PC-3 (cell line): Measurements from ENCODE around the gene VPS54. TPM values are rescaled to one million over a fixed set of nuclear protein-coding genes. Genes with fewer than 3 reads are reported as not detected.

Experiments
- ATAC-seq: fragments of 200-7000 bp; cut with Tn5 transposase; 2 replicates; pipeline ENCODE4 v1.9.1; 2020; ENCODE audit warnings: mild to moderate bottlenecking, moderate library complexity
- BruUV-seq: library from RNA; stranded (reverse); fragments of 400-500 nt; replicated peaks from 2 replicates; lab custom pipeline; 2021; lab: Mats Ljungman, UMichigan
- CTCF ChIA-PET: fragments of 300-600 bp; sonication (Branson Sonifier 250); formaldehyde crosslinking; loops from one replicate; lab custom pipeline; 2022; ENCODE audit warnings: antibody characterized with exemption; lab: Charles Lee
- POLR2A ChIA-PET: fragments of 300-600 bp; sonication (Branson Sonifier 250); formaldehyde crosslinking; loops from one replicate; lab custom pipeline; 2022; ENCODE audit warnings: antibody characterized with exemption; ENCODE audit not compliant: unreplicated experiment; lab: Charles Lee
- DNase-seq: peaks from one replicate; pipeline ENCODE4 v3.0.0-alpha.2; 2015
- H2AFZ ChIP-seq: fragments of 300-600 bp; sonication (generic); 2 replicates; pipeline ENCODE4 v1.6.0; 2016; ENCODE audit warnings: antibody characterized with exemption, low read length
- H3F3A ChIP-seq: fragments of 300-600 bp; sonication (generic); one replicate; pipeline ENCODE4 v1.6.0; 2017; ENCODE audit warnings: antibody characterized with exemption, low read length, control low read depth, mild to moderate bottlenecking; ENCODE audit not compliant: unreplicated experiment
- H3K27ac ChIP-seq: fragments of 300-600 bp; sonication (generic); 2 replicates; pipeline ENCODE4 v1.5.1; 2016; ENCODE audit warnings: mild to moderate bottlenecking, low read length
- H3K27me3 ChIP-seq: fragments of 300-600 bp; sonication (generic); 2 replicates; pipeline ENCODE4 v1.6.1; 2016; ENCODE audit warnings: low read length, mixed read lengths
- H3K36me3 ChIP-seq: fragments of 300-600 bp; sonication (generic); 2 replicates; pipeline ENCODE4 v1.6.1; 2016; ENCODE audit warnings: low read depth, mixed run types, low read length, mixed read lengths
- H3K4me1 ChIP-seq: fragments of 300-600 bp; sonication (generic); 2 replicates; pipeline ENCODE4 v1.5.1; 2016; ENCODE audit warnings: low read length; ENCODE audit not compliant: insufficient read depth
- H3K4me2 ChIP-seq: fragments of 300-600 bp; sonication (generic); 2 replicates; pipeline ENCODE4 v1.6.0; 2016; ENCODE audit warnings: low read length
- H3K4me3 ChIP-seq: fragments of 300-600 bp; sonication (generic); 2 replicates; pipeline ENCODE4 v1.5.1; 2016; ENCODE audit warnings: mild to moderate bottlenecking, low read length, mixed read lengths
- H3K79me2 ChIP-seq: fragments of 300-600 bp; sonication (generic); 2 replicates; pipeline ENCODE4 v1.6.1; 2017; ENCODE audit warnings: low read length, mixed read lengths
- H3K9ac ChIP-seq: fragments of 300-600 bp; sonication (generic); 2 replicates; pipeline ENCODE4 v1.6.0; 2016; ENCODE audit warnings: mild to moderate bottlenecking, low read length
- H3K9me2 ChIP-seq: fragments of 300-600 bp; sonication (generic); replicated peaks from 2 replicates; pipeline ENCODE4 v1.6.1; 2016; ENCODE audit warnings: mixed run types, low read length, mixed read lengths
- H3K9me3 ChIP-seq: fragments of 300-600 bp; sonication (generic); 2 replicates; pipeline ENCODE4 v1.6.1; 2016; ENCODE audit warnings: low read length, mixed read lengths
- H4K20me1 ChIP-seq: fragments of 300-600 bp; sonication (generic); 2 replicates; pipeline ENCODE4 v1.6.1; 2016; ENCODE audit warnings: low read length, mixed read lengths
- CTCF ChIP-seq: fragments of 300-600 bp; sonication (generic); conservative IDR thresholded peaks from 2 replicates; pipeline ENCODE4 v1.5.1; 2017; ENCODE audit warnings: antibody characterized with exemption, low read depth, mild to moderate bottlenecking, low read length
- EZH2 ChIP-seq: fragments of 300-600 bp; sonication (generic); IDR thresholded peaks from one replicate; pipeline ENCODE4 v1.6.1; 2017; ENCODE audit warnings: antibody characterized with exemption, mild to moderate bottlenecking, low read length; ENCODE audit not compliant: unreplicated experiment
- EZH2phosphoT487 ChIP-seq: fragments of 300-600 bp; sonication (generic); IDR thresholded peaks from 2 replicates; pipeline ENCODE4 v1.6.1; 2018; ENCODE audit warnings: mild to moderate bottlenecking, antibody characterized with exemption, low read length, borderline replicate concordance
- intact Hi-C: fragments of 100-400 bp; cut with micrococcal nuclease; formaldehyde crosslinking; loops from 2 replicates; pipeline ENCODE4 v1.9.0; 2023
- total RNA-seq: library from RNA; depleted of rRNA; stranded (reverse); fragments of >200 nt; gene quantifications from 2 replicates; pipeline ENCODE4 v1.2.3, GENCODE V29; 2014

The VPS54 gene
- total RNA-seq, 1 experiment from 2014 or later, result 17.9 TPM

- BruUV-seq, result no TSS peak
- peak overlapping the region; percentile 25; the same call in 1 of the 2 replicates for H3K4me2 ChIP-seq
- no peak overlapping the region for H2AFZ ChIP-seq
- peaks cover 34% of the 10 kb centered on the region for H3K4me1 ChIP-seq
- no peaks in the 10 kb centered on the region for H3K9me3 ChIP-seq
- DNase-seq, result peak; percentile 53
- H3K79me2 ChIP-seq, result peaks cover 24% of the 10 kb centered on the region
- no peak for TF ChIP-seq EZH2
- no peak for TF ChIP-seq CTCF
- TF ChIP-seq EZH2phosphoT487, result no peak
- no peak overlapping the region for H3K9ac ChIP-seq
- no peak overlapping the region for H3K4me3 ChIP-seq
- peak overlapping the region; percentile 38 for H3K27ac ChIP-seq
- intact Hi-C loops, result no loop called here
- ChIA-PET CTCF (no interaction called here), POLR2A (no interaction called here)
- no peaks in the 10 kb centered on the region for H3F3A ChIP-seq
- H3K36me3 ChIP-seq, result peaks cover 8% of the 10 kb centered on the region
- H4K20me1 ChIP-seq, result 0 out of 2 replicates have a peak, but pooled peaks cover 5% of the 10 kb centered on the region
- H3K9me2 ChIP-seq, result no peaks in the 10 kb centered on the region
- no peak for ATAC-seq
- H3K27me3 ChIP-seq, result no peaks in the 10 kb centered on the region
These were observed 147.4 kb downstream of the VPS54 start for GRCh38 chr2:63871864-63872263.

GRCh38 chr2:63870679-63871078 is 148.5 kb downstream of the VPS54 start:
- BruUV-seq, result no TSS peak
- ChIA-PET POLR2A (no interaction called here), CTCF (no interaction called here)
- Histone ChIP-seq H3K27ac (peak overlapping the region; percentile 35; the same call in 1 of the 2 replicates), H3K4me2 (0 out of 2 replicates have a peak overlapping the region, but pooled peaks have one; percentile 25), H3K4me3 (no peak overlapping the region), H3F3A (no peaks in the 10 kb centered on the region), H3K9ac (no peak overlapping the region), H4K20me1 (0 out of 2 replicates have a peak, but pooled peaks cover 5% of the 10 kb centered on the region), H3K4me1 (peaks cover 44% of the 10 kb centered on the region), H3K27me3 (no peaks in the 10 kb centered on the region), H3K9me2 (no peaks in the 10 kb centered on the region), H3K79me2 (peaks cover 24% of the 10 kb centered on the region), H3K36me3 (peaks cover 8% of the 10 kb centered on the region), H3K9me3 (no peaks in the 10 kb centered on the region), H2AFZ (no peak overlapping the region)
- no peak for TF ChIP-seq EZH2phosphoT487
- TF ChIP-seq CTCF, result no peak
- DNase-seq, result no peak
- ATAC-seq, result no peak; the same call in 1 of the 2 replicates
- intact Hi-C loops, result no loop called here

GRCh38 chr2:63866009-63866709 is 153.1 kb downstream of the VPS54 start:
- Histone ChIP-seq H3K9me3 (no peaks in the 10 kb centered on the region), H4K20me1 (peaks cover 12% of the 10 kb centered on the region; the same call in 1 of the 2 replicates), H3K36me3 (peaks cover 16% of the 10 kb centered on the region; the same call in 1 of the 2 replicates), H3K4me1 (peaks cover 59% of the 10 kb centered on the region), H2AFZ (no peak overlapping the region), H3K79me2 (peaks cover 17% of the 10 kb centered on the region), H3F3A (peaks cover 4% of the 10 kb centered on the region), H3K9me2 (no peaks in the 10 kb centered on the region), H3K4me2 (no peak overlapping the region), H3K9ac (no peak overlapping the region), H3K27me3 (no peaks in the 10 kb centered on the region), H3K4me3 (no peak overlapping the region), H3K27ac (no peak overlapping the region)
- ChIA-PET CTCF (no interaction called here), POLR2A (no interaction called here)
- intact Hi-C loops, result loop anchor here (2.0 to 10.0 kb wide), 2 partner anchors 23 to 251 kb away; no protein-coding TSS in a partner anchor
- DNase-seq (peak; percentile 12), ATAC-seq (no peak)
- TF ChIP-seq CTCF (no peak), EZH2 (no peak), EZH2phosphoT487 (no peak)
- no TSS peak for BruUV-seq
